ENCODE data around the gene POLG2. TPM values are rescaled to one million over a fixed set of nuclear protein-coding genes. Genes with fewer than 3 reads are reported as not detected.
A peak's percentile ranks its signal among the peaks of the same experiment; 100 is the strongest.
"Not testable (repeated sequence)": the region's sequence is repeated elsewhere in the genome, so short reads cannot be mapped to it uniquely, and the experiment has no call there.

The POLG2 gene
- total RNA-seq, 4 donors from 2014 or later, result 2.4 to 41.8 (median 17.8) TPM

- Histone ChIP-seq H3K4me1 (no peaks in the 10 kb centered on the region), H3K4me3 (no peak overlapping the region), H3K27ac (no peak overlapping the region), H3K9me3 (peaks cover 0 to 10% of the 10 kb centered on the region in 2 donors), H3K27me3 (no peaks in the 10 kb centered on the region), H3K36me3 (no peaks in the 10 kb centered on the region)
- TF ChIP-seq, protein P1, sequence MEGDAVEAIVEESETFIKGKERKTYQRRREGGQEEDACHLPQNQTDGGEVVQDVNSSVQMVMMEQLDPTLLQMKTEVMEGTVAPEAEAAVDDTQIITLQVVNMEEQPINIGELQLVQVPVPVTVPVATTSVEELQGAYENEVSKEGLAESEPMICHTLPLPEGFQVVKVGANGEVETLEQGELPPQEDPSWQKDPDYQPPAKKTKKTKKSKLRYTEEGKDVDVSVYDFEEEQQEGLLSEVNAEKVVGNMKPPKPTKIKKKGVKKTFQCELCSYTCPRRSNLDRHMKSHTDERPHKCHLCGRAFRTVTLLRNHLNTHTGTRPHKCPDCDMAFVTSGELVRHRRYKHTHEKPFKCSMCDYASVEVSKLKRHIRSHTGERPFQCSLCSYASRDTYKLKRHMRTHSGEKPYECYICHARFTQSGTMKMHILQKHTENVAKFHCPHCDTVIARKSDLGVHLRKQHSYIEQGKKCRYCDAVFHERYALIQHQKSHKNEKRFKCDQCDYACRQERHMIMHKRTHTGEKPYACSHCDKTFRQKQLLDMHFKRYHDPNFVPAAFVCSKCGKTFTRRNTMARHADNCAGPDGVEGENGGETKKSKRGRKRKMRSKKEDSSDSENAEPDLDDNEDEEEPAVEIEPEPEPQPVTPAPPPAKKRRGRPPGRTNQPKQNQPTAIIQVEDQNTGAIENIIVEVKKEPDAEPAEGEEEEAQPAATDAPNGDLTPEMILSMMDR (IDR thresholded peaks at IDR 0.05), result no peak
- TF ChIP-seq POLR2A (IDR thresholded peaks at IDR 0.05), result no peak
- intact Hi-C loops (cut with DNase I; ENCODE audit: low total_unique reads), result no loop called here
- DNase-seq, result no peak
These were observed 58.8 kb downstream of the POLG2 start for GRCh38 chr17:64437944-64438525.

DNA sequence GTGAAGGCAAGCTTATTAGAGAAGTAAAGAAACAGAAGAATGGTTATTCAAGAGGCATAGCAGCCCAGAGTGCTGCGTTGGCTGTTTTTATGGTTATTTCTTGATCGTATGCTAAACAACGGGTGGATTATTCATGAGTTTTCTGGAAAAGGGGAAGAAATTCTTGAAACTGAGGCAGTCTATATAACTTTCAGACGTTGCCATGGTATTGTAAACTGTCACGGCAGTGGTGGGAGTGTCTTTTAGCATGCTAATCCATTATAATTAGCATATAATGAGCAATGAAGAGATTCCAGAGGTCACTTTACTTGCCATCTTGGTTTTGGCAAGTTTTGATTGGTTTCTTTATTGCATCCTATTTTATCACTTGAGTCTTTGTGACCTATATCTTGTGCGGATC, 65.3 kb downstream of the POLG2 start:
- Histone ChIP-seq H3K4me3 (no peak overlapping the region), H3K9me3 (no peaks in the 10 kb centered on the region), H3K36me3 (no peaks in the 10 kb centered on the region), H3K27me3 (no peaks in the 10 kb centered on the region), H3K27ac (no peak overlapping the region), H3K4me1 (no peaks in the 10 kb centered on the region)
- no peak for DNase-seq
- no peak for TF ChIP-seq POLR2A (IDR thresholded peaks at IDR 0.05)
- TF ChIP-seq, protein P1 (IDR thresholded peaks at IDR 0.05), result no peak
- intact Hi-C loops (cut with DNase I; ENCODE audit: low total_unique reads), result no loop called here

- H3K4me1 ChIP-seq; H3K36me3 ChIP-seq; H3K9me3 ChIP-seq; H3K27me3 ChIP-seq; H3K4me3 ChIP-seq; intact Hi-C loops (cut with DNase I; ENCODE audit: low total_unique reads); H3K27ac ChIP-seq; DNase-seq: not testable (repeated sequence)
These were observed 66.8 kb downstream of the POLG2 start for GRCh38 chr17:64430036-64430435.

- Histone ChIP-seq H3K27ac (no peak overlapping the region), H3K9me3 (no peaks in the 10 kb centered on the region), H3K36me3 (no peaks in the 10 kb centered on the region), H3K27me3 (no peaks in the 10 kb centered on the region), H3K4me1 (no peaks in the 10 kb centered on the region), H3K4me3 (no peak overlapping the region)
- no peak for DNase-seq
- no peak for TF ChIP-seq POLR2A (IDR thresholded peaks at IDR 0.05)
- TF ChIP-seq, protein P1 (IDR thresholded peaks at IDR 0.05), result no peak
- intact Hi-C loops (cut with DNase I; ENCODE audit: low total_unique reads), result no loop called here
These were observed 68.4 kb downstream of the POLG2 start for GRCh38 chr17:64428406-64428805.

Small RNA genes within 50 kb of the gene (microRNA-seq; reads per million reads assigned to microRNA genes)
- gene MIR3064 (ENCODE audit: borderline microRNAs expressed, borderline replicate concordance), result 5.4 reads per million, percentile 5 among the genes with 10 or more reads in this experiment
- gene MIR5047 (ENCODE audit: borderline microRNAs expressed, borderline replicate concordance), result not detected

Small RNA genes within 50 kb of the gene (small RNA-seq; reads per million reads assigned to genes)
- gene ATP5MFP4, result not detected

Other genes with a start within 250 kb of the POLG2 start
- gene TEX2, start 233.8 kb downstream of the POLG2 start, total RNA-seq, result 10 to 100 TPM; 23.8 to 43.4 (median 35.6) TPM
- 100 to 1,000 TPM in 3 of 4 donors, 10 to 100 TPM in 1; 77.6 to 551 (median 190) TPM for gene PECAM1, start 106.2 kb downstream of the POLG2 start, total RNA-seq
- gene MILR1, start 47.9 kb downstream of the POLG2 start, total RNA-seq, result 1 to 10 TPM in 3 of 4 donors, under 1 TPM in 1; 0.59 to 9.5 (median 3.8) TPM
- 100 to 1,000 TPM; 576 to 943 (median 602) TPM for gene DDX5, start 9.2 kb upstream of the POLG2 start, total RNA-seq
- 10 to 100 TPM; 34.8 to 100.0 (median 69.8) TPM for gene CEP95, start 9.9 kb upstream of the POLG2 start, total RNA-seq
- 10 to 100 TPM; 18.4 to 92.0 (median 37.3) TPM for gene SMURF2, start 165.3 kb upstream of the POLG2 start, total RNA-seq